GM19455 (cell line): ENCODE results near the gene RSKR.
"Not testable (repeated sequence)": the region's sequence is repeated elsewhere in the genome, so short reads cannot be mapped to it uniquely, and the experiment has no call there.

Source experiments
- ATAC-seq: cut with Tn5 transposase; IDR thresholded peaks from one replicate; pipeline ENCODE4 v1.9.1; 2021; ENCODE audit not compliant: unreplicated experiment

Gene RSKR, protein sequence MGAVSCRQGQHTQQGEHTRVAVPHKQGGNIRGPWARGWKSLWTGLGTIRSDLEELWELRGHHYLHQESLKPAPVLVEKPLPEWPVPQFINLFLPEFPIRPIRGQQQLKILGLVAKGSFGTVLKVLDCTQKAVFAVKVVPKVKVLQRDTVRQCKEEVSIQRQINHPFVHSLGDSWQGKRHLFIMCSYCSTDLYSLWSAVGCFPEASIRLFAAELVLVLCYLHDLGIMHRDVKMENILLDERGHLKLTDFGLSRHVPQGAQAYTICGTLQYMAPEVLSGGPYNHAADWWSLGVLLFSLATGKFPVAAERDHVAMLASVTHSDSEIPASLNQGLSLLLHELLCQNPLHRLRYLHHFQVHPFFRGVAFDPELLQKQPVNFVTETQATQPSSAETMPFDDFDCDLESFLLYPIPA

DNA sequence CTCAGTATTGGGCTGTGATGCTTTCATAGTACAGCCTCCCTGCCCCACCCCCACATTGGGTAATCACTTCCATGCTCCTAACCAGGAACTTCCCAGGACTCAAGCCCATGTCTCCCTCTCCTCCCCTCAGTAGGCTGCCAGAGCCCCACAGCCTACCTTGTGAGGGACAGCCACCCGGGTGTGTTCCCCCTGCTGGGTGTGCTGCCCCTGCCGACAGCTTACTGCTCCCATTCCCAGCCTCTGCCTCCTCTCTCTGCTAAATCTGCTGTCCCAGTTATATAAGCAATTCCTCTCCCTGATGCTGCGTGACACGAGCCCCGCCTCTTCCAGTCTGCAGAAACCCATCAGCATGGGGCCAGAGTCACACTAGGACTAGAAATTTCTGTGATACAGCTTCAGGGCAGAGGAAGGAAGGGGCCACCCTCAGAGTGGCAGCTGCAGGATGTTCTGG lies at the start of gene RSKR:
RSKR (minus strand) TSS at position 255 of the 451 bp plus-strand sequence; CDS start at position 231, 24 bp downstream.
- ATAC-seq = no peak

DNA sequence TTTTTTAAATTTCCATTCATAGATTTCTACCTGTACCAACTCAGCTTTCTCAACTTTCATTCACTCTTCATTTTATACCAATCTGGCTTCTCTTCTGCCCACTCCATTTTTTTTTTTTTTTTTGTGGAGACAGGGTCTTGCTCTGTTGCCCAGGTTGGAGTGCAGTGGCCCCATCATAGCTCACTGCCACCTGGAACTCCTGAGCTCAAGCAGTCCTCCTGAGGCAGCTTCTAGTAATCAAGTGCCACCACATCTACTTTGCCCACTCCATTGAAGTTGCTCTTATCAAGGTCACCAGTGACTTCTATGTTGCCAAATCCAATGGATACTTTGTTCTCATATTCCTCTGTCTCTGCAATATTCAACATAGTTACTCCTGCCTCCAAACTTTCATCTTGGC lies 49.7 kb upstream of the RSKR start:
- no peak for ATAC-seq

DNA sequence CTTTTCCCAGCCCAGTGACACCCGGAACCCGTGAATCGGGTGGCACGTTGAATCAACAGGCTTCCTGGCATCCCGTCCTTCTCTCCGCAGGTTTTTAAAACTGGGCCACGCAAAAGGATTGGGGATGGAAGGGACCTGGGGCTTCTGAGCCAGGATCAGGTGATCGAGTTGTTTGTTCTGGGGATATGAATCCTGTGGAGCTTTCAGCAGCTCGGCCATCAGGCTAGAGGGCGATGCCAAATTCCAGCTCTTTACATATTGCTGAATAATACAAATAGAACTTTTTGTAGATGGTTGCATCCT lies 48.5 kb upstream of the RSKR start:
- ATAC-seq = no peak

DNA sequence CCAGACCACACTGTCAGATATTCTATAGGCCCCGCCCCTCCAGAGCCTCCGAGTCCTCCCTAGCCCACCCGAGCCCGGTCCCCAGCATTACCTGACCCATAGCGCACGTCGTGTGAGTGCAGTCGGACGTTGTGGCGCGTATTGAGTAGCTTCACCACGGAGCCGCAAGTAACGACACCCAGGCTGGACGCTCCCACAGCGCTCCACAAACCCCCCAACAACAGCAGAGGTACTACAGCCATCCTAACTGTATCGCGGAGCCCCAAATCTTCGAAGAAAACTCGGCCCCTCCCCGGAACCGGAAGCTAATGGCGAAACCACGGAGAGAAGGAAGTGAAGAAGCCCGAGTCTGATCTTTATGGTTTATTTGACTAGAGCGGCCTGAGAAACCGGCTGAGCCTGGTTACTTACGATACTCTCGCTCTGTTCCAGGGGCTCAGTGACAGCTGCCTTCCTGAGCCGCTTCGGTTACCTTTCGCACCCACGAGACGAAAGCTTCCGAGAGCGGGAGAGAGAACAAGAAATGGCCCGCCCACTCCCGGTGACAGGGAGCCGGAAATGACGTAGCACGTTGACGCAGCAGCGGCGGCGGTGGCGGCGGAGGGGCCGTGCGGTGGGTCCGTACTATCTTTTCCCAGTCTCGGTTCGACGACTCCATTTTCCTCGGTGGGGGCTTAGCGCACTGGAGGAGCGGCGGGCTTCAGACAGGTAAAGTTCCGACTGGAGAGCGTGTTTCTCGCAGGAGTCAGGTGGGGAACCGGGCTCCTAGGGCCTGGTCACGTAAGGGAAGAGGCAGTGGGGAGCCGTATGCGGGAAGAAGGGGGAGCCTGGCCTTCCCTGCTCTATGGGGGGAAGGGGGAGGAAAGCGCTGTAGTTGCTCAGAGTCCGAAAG lies 47.9 kb upstream of the RSKR start, which contains the start of the genes SDF2 and SUPT6H:
SDF2 (minus strand) TSS at position 272 of the 892 bp plus-strand sequence; CDS start at position 242, 30 bp downstream.
SUPT6H (plus strand) TSS at position 571 of the 892 bp plus-strand sequence. CDS start 11,197 bp downstream, outside the sequence.
- ATAC-seq = peak; percentile 85

DNA sequence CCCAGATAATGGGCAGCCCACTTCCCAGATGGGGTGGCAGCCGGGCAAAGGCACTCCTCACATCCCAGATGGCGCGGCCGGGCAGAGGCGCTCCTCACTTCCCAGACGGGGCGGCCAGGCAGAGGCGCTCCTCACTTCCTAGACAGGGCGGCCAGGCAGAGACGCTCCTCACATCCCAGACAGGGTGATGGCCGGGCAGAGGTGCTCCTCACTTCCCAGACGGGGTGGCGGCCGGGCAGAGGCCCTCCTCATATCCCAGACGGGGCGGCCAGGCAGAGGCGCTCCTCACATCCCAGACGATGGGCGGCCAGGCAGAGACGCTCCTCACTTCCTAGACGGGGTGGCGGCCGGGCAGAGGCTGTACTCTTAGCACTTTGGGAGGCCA lies 45.5 kb upstream of the RSKR start:
- ATAC-seq = not testable (repeated sequence)

DNA sequence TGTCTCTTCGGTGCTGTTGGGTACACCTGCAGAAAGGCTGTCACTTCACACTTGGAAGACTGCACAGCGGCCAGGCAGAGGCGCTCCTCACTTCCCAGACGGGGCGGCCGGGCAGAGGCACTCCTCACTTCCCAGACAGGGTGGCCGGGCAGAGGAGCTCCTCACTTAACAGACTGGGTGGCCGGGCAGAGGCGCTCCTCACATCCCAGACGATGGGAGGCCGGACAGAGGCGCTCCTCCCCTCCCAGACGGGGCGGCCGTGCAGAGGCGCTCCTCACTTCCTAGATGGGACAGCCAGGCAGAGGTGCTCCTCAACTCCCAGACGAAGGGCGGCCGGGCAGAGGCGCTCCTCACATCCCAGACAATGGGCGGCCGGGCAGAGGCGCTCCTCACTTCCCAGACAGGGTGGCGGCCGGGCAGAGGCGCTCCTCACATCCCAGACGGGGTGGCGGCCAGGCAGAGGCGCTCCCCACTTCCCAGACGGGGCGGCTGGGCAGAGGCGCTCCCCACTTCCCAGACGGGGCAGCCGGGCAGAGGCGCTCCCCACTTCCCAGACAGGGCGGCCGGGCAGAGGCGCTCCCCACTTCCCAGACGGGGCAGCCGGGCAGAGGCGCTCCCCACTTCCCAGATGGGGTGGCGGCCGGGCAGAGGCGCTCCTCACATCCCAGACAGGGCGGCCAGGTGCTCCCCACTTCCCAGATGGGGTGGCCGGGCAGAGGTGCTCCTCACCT lies 44.9 kb upstream of the RSKR start:
- ATAC-seq = not testable (repeated sequence)

DNA sequence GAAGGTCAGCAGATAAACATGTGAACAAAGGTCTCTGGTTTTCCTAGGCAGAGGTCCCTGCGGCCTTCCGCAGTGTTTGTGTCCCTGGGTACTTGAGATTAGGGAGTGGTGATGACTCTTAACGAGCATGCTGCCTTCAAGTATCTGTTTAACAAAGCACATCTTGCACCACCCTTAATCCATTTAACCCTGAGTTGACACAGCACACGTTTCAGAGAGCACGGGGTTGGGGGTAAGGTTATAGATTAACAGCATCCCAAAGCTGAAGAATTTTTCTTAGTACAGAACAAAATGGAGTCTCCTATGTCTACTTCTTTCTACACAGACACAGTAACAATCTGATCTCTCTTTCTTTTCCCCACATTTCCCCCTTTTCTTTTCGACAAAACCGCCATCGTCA lies 44.4 kb upstream of the RSKR start:
- ATAC-seq = not testable (repeated sequence)

DNA sequence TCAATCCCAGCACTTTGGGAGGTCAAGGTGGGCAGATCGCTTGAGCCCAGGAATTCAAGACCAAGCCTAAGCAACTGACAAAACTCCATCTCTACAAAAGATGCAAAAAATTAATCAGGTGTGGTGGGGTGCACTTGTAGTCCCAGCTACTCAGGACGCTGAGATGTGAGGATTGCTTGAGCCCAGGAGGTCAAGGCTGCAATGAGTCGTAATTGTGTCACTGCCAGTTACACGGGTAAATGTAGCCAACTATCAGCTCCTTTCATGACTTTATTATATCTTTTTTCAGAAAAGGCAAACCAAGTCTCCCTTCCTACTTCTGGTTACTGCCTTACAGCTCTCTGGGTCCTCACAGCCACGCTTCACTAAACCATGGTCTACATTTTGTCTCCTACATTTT lies 43.8 kb upstream of the RSKR start:
- ATAC-seq = no peak

DNA sequence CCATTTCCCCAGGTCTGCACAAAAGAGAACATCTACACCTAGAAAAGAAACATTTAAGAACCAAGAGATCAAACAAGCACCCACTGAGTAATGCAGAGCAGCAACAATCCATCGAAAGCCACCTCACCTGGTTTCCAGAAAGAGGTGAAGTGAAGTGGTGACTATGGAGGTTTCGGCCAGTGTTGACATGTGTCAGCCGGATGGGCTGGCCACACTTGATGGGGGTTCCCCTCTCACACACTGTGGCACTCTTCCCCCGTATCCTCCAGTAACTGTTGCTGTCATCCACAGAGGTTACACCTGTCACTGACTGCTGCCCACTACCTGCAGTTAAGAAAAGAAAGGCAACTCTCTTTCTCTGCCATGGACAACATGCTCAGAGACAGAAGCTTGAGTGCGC lies 41.2 kb upstream of the RSKR start:
- ATAC-seq = no peak

DNA sequence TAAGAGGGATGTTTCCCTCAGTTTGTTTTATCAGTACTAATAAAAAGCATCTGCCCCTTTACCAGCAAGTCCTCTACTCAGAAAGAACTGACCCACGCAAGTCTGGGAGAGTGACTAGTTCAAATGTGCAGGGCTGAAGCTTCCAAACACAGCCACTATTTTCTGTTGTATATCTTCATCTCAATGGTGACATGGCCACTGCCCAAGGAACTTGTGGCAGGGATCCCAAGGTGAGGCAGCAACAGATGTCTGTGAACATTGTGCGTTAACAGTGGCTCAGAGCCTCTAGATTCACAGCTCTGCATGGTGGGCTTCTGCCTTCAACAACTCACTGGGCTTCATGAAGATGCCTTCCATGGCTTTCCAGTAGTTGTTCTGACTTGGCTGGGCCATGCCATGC lies 34.7 kb upstream of the RSKR start:
- no peak for ATAC-seq

DNA sequence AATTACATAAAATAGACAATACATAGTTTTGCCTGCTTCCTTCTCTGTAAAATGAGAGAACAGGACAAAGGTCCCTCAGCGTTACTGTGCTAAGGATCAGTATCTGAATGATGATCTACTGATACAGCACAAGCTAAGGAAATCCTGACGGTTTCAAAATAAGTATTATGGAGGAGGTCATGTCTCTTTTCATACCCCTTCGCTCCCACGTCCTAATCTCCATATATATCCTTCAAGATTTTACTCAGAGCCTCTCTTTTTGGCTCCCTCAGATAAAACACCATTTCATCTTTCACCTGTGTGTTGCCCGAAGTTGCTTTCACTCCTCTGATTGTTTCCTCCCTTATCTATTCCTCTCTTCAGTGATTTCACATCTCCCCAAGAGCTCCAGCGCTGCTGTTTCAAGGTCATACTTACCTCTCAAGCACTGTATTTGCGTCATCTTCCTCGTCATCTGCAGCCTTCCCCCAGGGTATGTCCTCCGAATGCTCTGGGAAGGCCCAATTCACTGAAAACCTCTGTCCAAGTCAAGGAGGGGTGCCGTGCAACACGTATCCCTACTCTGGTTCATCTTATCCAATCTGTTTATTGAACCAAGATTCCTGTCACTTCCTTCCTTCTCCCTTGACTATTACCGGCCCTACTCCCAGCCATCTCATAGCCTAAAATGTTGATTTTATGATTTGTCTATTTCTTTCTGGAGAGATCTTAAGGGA lies 32.2 kb upstream of the RSKR start:
- no peak for ATAC-seq

DNA sequence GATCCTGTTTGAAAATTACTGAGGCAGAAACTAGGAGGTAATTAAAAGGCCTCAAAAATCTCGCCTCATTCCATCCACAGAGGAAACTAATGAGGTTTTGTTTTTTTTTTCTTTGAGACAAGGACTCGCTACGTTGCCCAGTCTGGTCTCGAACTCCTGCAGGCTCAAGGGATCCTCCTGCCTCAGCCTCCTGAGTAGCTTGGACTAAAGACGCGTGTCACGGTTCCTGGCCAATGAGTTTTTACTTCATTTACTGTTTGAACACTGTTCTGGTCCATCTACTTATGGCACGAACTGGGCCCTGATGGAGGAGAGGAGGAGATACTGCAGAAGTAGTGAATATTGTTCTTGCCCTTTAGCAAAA lies 31.6 kb upstream of the RSKR start:
- no peak for ATAC-seq

DNA sequence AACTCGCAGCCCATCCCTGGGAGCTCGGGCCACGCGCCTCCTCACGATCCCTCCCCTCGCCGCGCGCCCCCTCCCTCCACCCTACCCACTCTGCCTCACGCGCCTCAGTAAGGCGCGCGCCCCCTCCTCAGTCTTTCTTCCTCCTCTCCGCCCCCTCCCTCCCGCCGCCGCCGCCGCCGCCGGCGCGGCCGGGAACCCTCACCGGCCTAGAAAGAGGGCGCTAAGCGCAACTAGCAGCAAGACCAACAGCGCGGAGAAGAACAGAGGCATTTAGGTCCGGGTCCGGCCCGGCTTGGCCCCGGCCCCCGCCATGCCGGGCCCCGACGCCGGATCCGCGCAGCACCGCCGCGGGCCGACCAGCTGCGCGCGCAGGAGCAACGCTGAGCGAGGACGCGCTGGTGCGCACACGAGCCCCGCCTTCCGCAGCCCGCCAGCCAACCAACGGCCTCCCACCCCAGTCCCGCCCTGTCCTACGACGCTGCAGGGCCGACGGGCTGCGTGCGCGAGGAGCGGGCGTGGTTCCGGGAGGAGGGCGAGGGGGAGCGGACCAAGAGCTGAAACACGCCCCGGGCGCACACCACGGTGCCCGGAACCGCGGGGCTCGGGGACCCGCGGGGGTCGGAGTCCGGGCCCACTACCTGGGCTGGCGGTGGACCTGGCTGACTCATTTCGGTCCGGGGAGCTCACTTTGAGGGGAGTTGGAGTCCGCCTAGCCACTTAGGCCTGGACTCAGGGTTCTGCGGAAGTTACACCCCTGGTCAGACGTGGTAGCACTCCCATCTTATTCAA lies 31.0 kb upstream of the RSKR start, which contains the start of gene BLTP2:
BLTP2 (minus strand) TSS at position 372 of the 789 bp plus-strand sequence; CDS start at position 270, 102 bp downstream.
- peak; percentile 78 for ATAC-seq

DNA sequence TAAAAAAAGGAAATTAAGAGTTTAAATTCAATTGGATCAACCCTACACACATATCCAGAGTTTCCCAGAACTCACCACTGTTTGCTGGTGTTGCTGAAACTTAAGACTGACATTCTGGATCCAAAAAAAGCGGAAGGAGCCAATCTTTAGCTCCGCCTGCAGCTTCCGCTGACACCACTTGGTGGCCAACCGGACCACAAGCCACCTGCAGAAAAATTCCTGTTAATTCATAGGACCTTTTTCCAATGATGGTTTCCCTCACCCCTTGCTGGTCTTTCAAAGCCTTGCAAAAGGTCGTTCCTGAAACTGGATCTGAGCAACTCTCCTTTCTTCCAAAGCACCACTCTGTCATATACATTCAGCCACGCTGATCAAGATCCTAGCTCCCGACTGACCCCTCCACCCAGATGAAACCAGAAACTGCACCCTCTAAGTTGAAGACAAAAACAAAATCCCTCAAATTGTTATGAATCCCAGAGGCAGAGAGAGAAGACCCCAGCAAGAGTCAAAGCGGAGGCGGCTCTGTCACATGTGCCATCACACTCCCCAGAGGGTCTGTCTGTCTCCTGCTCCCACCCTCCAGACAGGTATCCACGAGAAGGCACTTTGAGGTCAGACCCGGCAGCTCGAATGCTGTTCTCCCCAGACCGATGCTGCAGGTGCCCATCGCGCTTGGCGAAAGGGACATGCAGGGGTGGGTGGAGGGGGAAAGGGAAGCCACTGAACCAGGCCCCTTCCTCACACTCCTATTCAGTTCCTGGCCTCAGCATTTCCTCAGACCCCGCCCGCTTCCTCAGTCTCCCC lies 30.2 kb upstream of the RSKR start:
- ATAC-seq = peak; percentile 12

DNA sequence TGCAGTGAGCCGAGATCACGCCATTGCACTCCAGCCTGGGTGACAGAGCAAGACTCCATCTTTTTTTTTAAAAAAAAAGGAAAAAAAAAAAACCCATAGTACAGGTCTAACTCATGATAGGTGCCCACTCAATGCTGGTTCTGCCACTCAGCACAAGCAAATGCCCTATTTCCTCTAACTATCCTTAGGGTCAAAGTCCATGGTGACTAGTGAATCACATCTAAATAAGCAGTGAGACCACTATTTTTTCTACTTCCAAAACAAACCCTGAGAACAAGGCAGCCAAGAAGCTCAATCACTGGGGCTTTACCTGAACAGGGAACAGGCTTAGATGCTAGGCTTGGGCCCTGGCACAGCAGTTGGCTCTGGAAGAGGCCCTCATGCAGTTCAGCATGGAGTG lies 27.6 kb upstream of the RSKR start:
- ATAC-seq = no peak

DNA sequence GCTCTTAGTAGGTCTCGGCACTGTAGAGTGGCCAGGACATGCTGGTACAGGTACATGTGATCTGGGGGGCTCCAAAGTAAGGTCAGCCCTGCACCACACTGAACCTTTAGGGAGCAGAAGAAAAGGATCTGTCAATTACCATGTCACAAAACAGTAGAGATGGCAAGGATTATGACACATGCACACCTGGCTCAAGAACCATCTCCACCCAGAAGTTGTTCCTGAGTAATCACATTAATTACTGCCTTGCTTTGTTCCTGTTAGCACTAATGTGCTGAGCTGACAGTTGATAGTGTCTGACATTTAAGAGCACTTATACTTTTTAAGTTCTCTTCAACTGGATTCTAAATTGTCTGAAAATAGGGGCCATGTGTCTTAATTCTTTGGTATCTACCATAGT lies 21.5 kb upstream of the RSKR start:
- ATAC-seq = no peak

DNA sequence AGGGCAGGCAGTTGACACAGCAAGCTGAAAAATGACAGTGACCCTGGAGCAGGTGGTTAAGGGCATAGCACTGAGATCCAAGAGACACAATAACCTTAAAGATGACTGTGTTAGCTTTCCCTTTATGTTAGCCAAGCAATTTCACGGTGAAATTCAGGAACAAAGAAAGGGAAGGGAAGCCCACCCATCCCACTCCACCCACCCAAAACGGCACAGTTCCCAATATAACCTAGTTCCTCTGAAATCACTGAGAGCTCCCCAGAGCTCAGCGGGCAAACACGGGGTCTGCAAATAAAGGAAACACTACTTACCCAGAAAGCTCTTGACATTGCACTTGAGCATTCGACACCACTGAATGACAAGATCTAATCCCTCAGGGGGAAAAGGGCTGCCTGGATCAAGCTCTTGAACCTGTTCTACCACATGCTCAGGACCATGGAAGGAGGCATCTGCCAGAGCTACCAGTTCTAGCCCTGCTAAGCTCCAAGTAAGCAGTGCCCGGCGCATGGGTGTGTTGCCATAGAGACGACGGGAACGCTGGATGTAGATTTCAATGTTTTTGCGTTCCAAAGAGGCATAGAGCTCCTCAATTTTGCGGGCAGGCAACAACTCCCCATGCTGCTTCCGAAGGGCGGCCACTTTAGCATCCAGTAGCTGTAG lies 20.4 kb upstream of the RSKR start:
- no peak for ATAC-seq

DNA sequence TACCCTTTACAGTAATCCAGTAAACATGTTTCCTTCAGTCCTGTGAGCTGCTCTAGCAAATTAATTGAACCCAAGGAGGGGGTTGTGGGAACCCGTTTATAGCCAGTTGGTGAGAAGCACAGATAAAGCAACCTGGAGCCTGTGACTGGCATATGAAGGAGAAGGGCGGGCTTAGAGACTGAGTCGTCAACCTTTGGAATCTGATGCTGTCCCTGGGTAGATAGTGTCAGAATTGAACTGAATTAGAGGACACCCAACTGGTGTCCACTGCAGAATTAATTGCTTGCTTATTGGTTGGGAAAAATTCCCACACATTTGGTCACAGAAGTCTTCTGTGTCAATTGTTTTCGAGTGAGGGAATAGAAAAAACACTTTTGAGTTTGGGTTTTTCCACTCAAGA lies 12.8 kb upstream of the RSKR start:
- ATAC-seq = no peak
